ENCODE data around the gene RIT2.

Gene RIT2

GRCh38 chr18:43129946-43130524, 14.6 kb upstream of the RIT2 start:
- 81% methylated on average over 5 of the region's 5 CpGs for WGBS
- H4K91ac ChIP-seq (ENCODE audit: low read length), result no peak overlapping the region
- no peak overlapping the region for H3K18ac ChIP-seq (ENCODE audit: low read depth in 1 of 2, low read length in 2 of 2)
- H4K8ac ChIP-seq (ENCODE audit: low read length), result no peak overlapping the region
- peaks cover 2% of the 10 kb centered on the region for H3K4me1 ChIP-seq (ENCODE audit: control insufficient read depth, insufficient read depth, low read depth, low read length)
- H3K27me3 ChIP-seq (ENCODE audit: control insufficient read depth in 1 of 2, insufficient read depth in 1 of 2, low read length in 2 of 2), result no peaks in the 10 kb centered on the region
- peak overlapping the region; percentile 78 for H3K9ac ChIP-seq (ENCODE audit: low read length)
- no peak overlapping the region for H3K23ac ChIP-seq (ENCODE audit: low read length in 2 of 2)
- H3K4ac ChIP-seq (ENCODE audit: low read depth in 1 of 2, low read length in 2 of 2), result no peak overlapping the region
- H2BK5ac ChIP-seq (ENCODE audit: low read depth, low read length, poor library complexity, severe bottlenecking), result no peak overlapping the region
- no peak overlapping the region for H3K14ac ChIP-seq (ENCODE audit: low read length in 2 of 2)
- H2AFZ ChIP-seq (ENCODE audit: low read depth, low read length), result no peak overlapping the region
- H3K27ac ChIP-seq (ENCODE audit: low read length, poor library complexity, severe bottlenecking), result no peak overlapping the region
- peak; percentile 6 for DNase-seq
- H2BK12ac ChIP-seq (ENCODE audit: low read length in 2 of 2), result no peak overlapping the region
- H3K4me3 ChIP-seq (ENCODE audit: insufficient read depth in 1 of 2, low read depth in 1 of 2, low read length in 2 of 2), result peak overlapping the region in 1 of 2 experiments; percentile 78
- H2BK120ac ChIP-seq (ENCODE audit: low read depth, low read length), result no peak overlapping the region
- no peaks in the 10 kb centered on the region for H3K79me1 ChIP-seq (replicated peaks; ENCODE audit: low read length, poor library complexity, severe bottlenecking)
- no peak overlapping the region for H2AK5ac ChIP-seq (ENCODE audit: low read length, severe bottlenecking)
- H2BK15ac ChIP-seq (ENCODE audit: low read depth, poor library complexity, severe bottlenecking), result no peak overlapping the region
- H3K36me3 ChIP-seq (ENCODE audit: control insufficient read depth in 1 of 2, insufficient read depth in 2 of 2, low read depth in 1 of 2, low read length in 2 of 2), result no peaks in the 10 kb centered on the region
- H3K9me3 ChIP-seq (ENCODE audit: control insufficient read depth, low read length), result no peaks in the 10 kb centered on the region
- H3K4me2 ChIP-seq (ENCODE audit: low read length, poor library complexity, severe bottlenecking), result no peak overlapping the region

GRCh38 chr18:43125471-43125870, 10.0 kb upstream of the RIT2 start:
- 86% methylated on average over 1 of the region's 3 CpGs for WGBS
- Histone ChIP-seq H2AK5ac (ENCODE audit: low read length, severe bottlenecking) (no peak overlapping the region), H3K14ac (ENCODE audit: low read length in 2 of 2) (no peak overlapping the region), H3K9ac (ENCODE audit: low read length) (no peak overlapping the region), H3K9me3 (ENCODE audit: control insufficient read depth, low read length) (no peaks in the 10 kb centered on the region), H3K4me3 (ENCODE audit: insufficient read depth in 1 of 2, low read depth in 1 of 2, low read length in 2 of 2) (no peak overlapping the region), H3K79me1 (replicated peaks; ENCODE audit: low read length, poor library complexity, severe bottlenecking) (no peaks in the 10 kb centered on the region), H3K27ac (ENCODE audit: low read length, poor library complexity, severe bottlenecking) (no peak overlapping the region), H4K91ac (ENCODE audit: low read length) (no peak overlapping the region), H3K4me1 (ENCODE audit: control insufficient read depth, insufficient read depth, low read depth, low read length) (peaks cover 2% of the 10 kb centered on the region), H3K23ac (ENCODE audit: low read length in 2 of 2) (no peak overlapping the region), H2BK15ac (ENCODE audit: low read depth, poor library complexity, severe bottlenecking) (no peak overlapping the region), H3K36me3 (ENCODE audit: control insufficient read depth in 1 of 2, insufficient read depth in 2 of 2, low read depth in 1 of 2, low read length in 2 of 2) (no peaks in the 10 kb centered on the region), H3K4ac (ENCODE audit: low read depth in 1 of 2, low read length in 2 of 2) (no peak overlapping the region), H4K8ac (ENCODE audit: low read length) (no peak overlapping the region), H2BK120ac (ENCODE audit: low read depth, low read length) (no peak overlapping the region), H3K4me2 (ENCODE audit: low read length, poor library complexity, severe bottlenecking) (no peak overlapping the region), H2BK5ac (ENCODE audit: low read depth, low read length, poor library complexity, severe bottlenecking) (no peak overlapping the region), H3K27me3 (ENCODE audit: control insufficient read depth in 1 of 2, insufficient read depth in 1 of 2, low read length in 2 of 2) (no peaks in the 10 kb centered on the region), H3K18ac (ENCODE audit: low read depth in 1 of 2, low read length in 2 of 2) (no peak overlapping the region), H2BK12ac (ENCODE audit: low read length in 2 of 2) (no peak overlapping the region), H2AFZ (ENCODE audit: low read depth, low read length) (no peak overlapping the region)
- no peak for DNase-seq

- no peak overlapping the region for H3K14ac ChIP-seq (ENCODE audit: low read length in 2 of 2)
- no peak overlapping the region for H3K4me3 ChIP-seq (ENCODE audit: insufficient read depth in 1 of 2, low read depth in 1 of 2, low read length in 2 of 2)
- H3K4me2 ChIP-seq (ENCODE audit: low read length, poor library complexity, severe bottlenecking), result no peak overlapping the region
- H3K4ac ChIP-seq (ENCODE audit: low read depth in 1 of 2, low read length in 2 of 2), result no peak overlapping the region
- no peak overlapping the region for H2BK120ac ChIP-seq (ENCODE audit: low read depth, low read length)
- no peaks in the 10 kb centered on the region for H3K9me3 ChIP-seq (ENCODE audit: control insufficient read depth, low read length)
- H2AK5ac ChIP-seq (ENCODE audit: low read length, severe bottlenecking), result no peak overlapping the region
- no peaks in the 10 kb centered on the region for H3K79me1 ChIP-seq (replicated peaks; ENCODE audit: low read length, poor library complexity, severe bottlenecking)
- H3K27ac ChIP-seq (ENCODE audit: low read length, poor library complexity, severe bottlenecking), result no peak overlapping the region
- no peak overlapping the region for H2BK12ac ChIP-seq (ENCODE audit: low read length in 2 of 2)
- no peaks in the 10 kb centered on the region for H3K4me1 ChIP-seq (ENCODE audit: control insufficient read depth, insufficient read depth, low read depth, low read length)
- no peak overlapping the region for H3K18ac ChIP-seq (ENCODE audit: low read depth in 1 of 2, low read length in 2 of 2)
- no peak overlapping the region for H4K8ac ChIP-seq (ENCODE audit: low read length)
- no peaks in the 10 kb centered on the region for H3K36me3 ChIP-seq (ENCODE audit: control insufficient read depth in 1 of 2, insufficient read depth in 2 of 2, low read depth in 1 of 2, low read length in 2 of 2)
- no peak overlapping the region for H3K23ac ChIP-seq (ENCODE audit: low read length in 2 of 2)
- no peaks in the 10 kb centered on the region for H3K27me3 ChIP-seq (ENCODE audit: control insufficient read depth in 1 of 2, insufficient read depth in 1 of 2, low read length in 2 of 2)
- DNase-seq, result no peak
- no peak overlapping the region for H2BK5ac ChIP-seq (ENCODE audit: low read depth, low read length, poor library complexity, severe bottlenecking)
- no peak overlapping the region for H2BK15ac ChIP-seq (ENCODE audit: low read depth, poor library complexity, severe bottlenecking)
- H3K9ac ChIP-seq (ENCODE audit: low read length), result no peak overlapping the region
- no peak overlapping the region for H2AFZ ChIP-seq (ENCODE audit: low read depth, low read length)
- H4K91ac ChIP-seq (ENCODE audit: low read length), result no peak overlapping the region
These were observed 7.5 kb upstream of the RIT2 start for GRCh38 chr18:43122955-43123354.

- no peak overlapping the region for H2AK5ac ChIP-seq (ENCODE audit: low read length, severe bottlenecking)
- H4K8ac ChIP-seq (ENCODE audit: low read length), result no peak overlapping the region
- peaks cover 0 to 4% of the 10 kb centered on the region in 2 experiments for H3K27me3 ChIP-seq (ENCODE audit: control insufficient read depth in 1 of 2, insufficient read depth in 1 of 2, low read length in 2 of 2)
- H3K18ac ChIP-seq (ENCODE audit: low read depth in 1 of 2, low read length in 2 of 2), result no peak overlapping the region
- no peak overlapping the region for H3K4me2 ChIP-seq (ENCODE audit: low read length, poor library complexity, severe bottlenecking)
- H2AFZ ChIP-seq (ENCODE audit: low read depth, low read length), result no peak overlapping the region
- no peak for DNase-seq
- H4K91ac ChIP-seq (ENCODE audit: low read length), result no peak overlapping the region
- H3K14ac ChIP-seq (ENCODE audit: low read length in 2 of 2), result no peak overlapping the region
- H3K36me3 ChIP-seq (ENCODE audit: control insufficient read depth in 1 of 2, insufficient read depth in 2 of 2, low read depth in 1 of 2, low read length in 2 of 2), result no peaks in the 10 kb centered on the region
- H2BK5ac ChIP-seq (ENCODE audit: low read depth, low read length, poor library complexity, severe bottlenecking), result no peak overlapping the region
- H3K9me3 ChIP-seq (ENCODE audit: control insufficient read depth, low read length), result no peaks in the 10 kb centered on the region
- H2BK15ac ChIP-seq (ENCODE audit: low read depth, poor library complexity, severe bottlenecking), result no peak overlapping the region
- no peak overlapping the region for H2BK12ac ChIP-seq (ENCODE audit: low read length in 2 of 2)
- no peak overlapping the region for H2BK120ac ChIP-seq (ENCODE audit: low read depth, low read length)
- no peak overlapping the region for H3K23ac ChIP-seq (ENCODE audit: low read length in 2 of 2)
- H3K4me1 ChIP-seq (ENCODE audit: control insufficient read depth, insufficient read depth, low read depth, low read length), result no peaks in the 10 kb centered on the region
- no peak overlapping the region for H3K4ac ChIP-seq (ENCODE audit: low read depth in 1 of 2, low read length in 2 of 2)
- no peak overlapping the region for H3K4me3 ChIP-seq (ENCODE audit: insufficient read depth in 1 of 2, low read depth in 1 of 2, low read length in 2 of 2)
- H3K27ac ChIP-seq (ENCODE audit: low read length, poor library complexity, severe bottlenecking), result no peak overlapping the region
- no peaks in the 10 kb centered on the region for H3K79me1 ChIP-seq (replicated peaks; ENCODE audit: low read length, poor library complexity, severe bottlenecking)
- no CpG with 5 or more reads among the region's 2 CpGs for WGBS
- H3K9ac ChIP-seq (ENCODE audit: low read length), result no peak overlapping the region
These were observed 1.3 kb upstream of the RIT2 start for GRCh38 chr18:43116699-43117294.
